PC-9 (cell line): ENCODE measurements around the gene CFAP92. TPM values are rescaled to one million over a fixed set of nuclear protein-coding genes. Genes with fewer than 3 reads are reported as not detected.

Source experiments
- Bru-seq: library from RNA; stranded (reverse); fragments of 400-500 nt; gene quantifications from one replicate; lab custom pipeline; 2021; lab: Mats Ljungman, UMichigan
- BruChase-seq, 2 experiments: library from RNA; stranded (reverse); fragments of 400-500 nt; gene quantifications; one replicate each; lab custom pipeline; 2021; lab: Mats Ljungman, UMichigan
- BruUV-seq: library from RNA; stranded (reverse); fragments of 400-500 nt; replicated peaks from 2 replicates; lab custom pipeline; 2021; lab: Mats Ljungman, UMichigan
- CTCF ChIA-PET: fragments of 300-600 bp; sonication (Branson Sonifier 250); formaldehyde crosslinking; loops from one replicate; lab custom pipeline; 2022; ENCODE audit warnings: antibody characterized with exemption; lab: Charles Lee
- POLR2A ChIA-PET: fragments of 300-600 bp; sonication (Branson Sonifier 250); formaldehyde crosslinking; loops from one replicate; lab custom pipeline; 2022; ENCODE audit warnings: antibody characterized with exemption; ENCODE audit not compliant: unreplicated experiment; lab: Charles Lee
- DNase-seq, 2 experiments: peaks; one replicate each; pipeline versions ENCODE4 v3.0.0 to v3.0.0-alpha.2; 2015 to 2022; ENCODE audit warnings: mixed read lengths in 1 of 2
- H2AFZ ChIP-seq: fragments of 200-600 bp; sonication (generic); 2 replicates; pipeline ENCODE4 v1.8.1; 2017; ENCODE audit warnings: antibody characterized with exemption
- H3F3A ChIP-seq: fragments of 200-600 bp; sonication (generic); 2 replicates; pipeline ENCODE4 v1.8.1; 2017; ENCODE audit warnings: antibody characterized with exemption, mild to moderate bottlenecking, low read depth; ENCODE audit not compliant: insufficient read depth
- H3K27ac ChIP-seq: fragments of 200-600 bp; sonication (generic); 2 replicates; pipeline ENCODE4 v1.6.1; 2016; ENCODE audit warnings: mixed run types
- H3K27me3 ChIP-seq: fragments of 200-600 bp; sonication (generic); 2 replicates; pipeline ENCODE4 v1.6.1; 2016; ENCODE audit warnings: low read depth, mixed run types; ENCODE audit not compliant: insufficient read depth
- H3K36me3 ChIP-seq: fragments of 200-600 bp; sonication (generic); 2 replicates; pipeline ENCODE4 v1.6.1; 2016; ENCODE audit warnings: low read depth, mixed run types
- H3K4me1 ChIP-seq: fragments of 200-600 bp; sonication (generic); replicated peaks from 2 replicates; pipeline ENCODE4 v1.6.1; 2016; ENCODE audit warnings: mixed run types; ENCODE audit not compliant: insufficient read depth
- H3K4me2 ChIP-seq: fragments of 200-600 bp; sonication (generic); 2 replicates; pipeline ENCODE4 v1.6.1; 2017; ENCODE audit warnings: mixed run types
- H3K4me3 ChIP-seq: fragments of 200-600 bp; sonication (generic); 2 replicates; pipeline ENCODE4 v1.6.1; 2016; ENCODE audit warnings: mixed run types
- H3K79me2 ChIP-seq: fragments of 200-600 bp; sonication (generic); 2 replicates; pipeline ENCODE4 v1.6.1; 2017; ENCODE audit warnings: low read depth, mixed run types
- H3K9me2 ChIP-seq: fragments of 200-600 bp; sonication (generic); 2 replicates; pipeline ENCODE4 v1.8.1; 2017; ENCODE audit warnings: mild to moderate bottlenecking; ENCODE audit not compliant: insufficient read depth
- H3K9me3 ChIP-seq: fragments of 200-600 bp; sonication (generic); 2 replicates; pipeline ENCODE4 v1.8.1; 2016; ENCODE audit warnings: low read depth; ENCODE audit not compliant: insufficient read depth
- H4K20me1 ChIP-seq: fragments of 200-600 bp; sonication (generic); 2 replicates; pipeline ENCODE4 v1.8.1; 2017; ENCODE audit not compliant: insufficient read depth
- CTCF ChIP-seq: fragments of 200-600 bp; sonication (generic); conservative IDR thresholded peaks from 2 replicates; pipeline ENCODE4 v1.6.1; 2017; ENCODE audit warnings: mixed run types, antibody characterized with exemption, mild to moderate bottlenecking, moderate library complexity
- EZH2 ChIP-seq: fragments of 200-600 bp; sonication (generic); IDR thresholded peaks from 2 replicates; pipeline ENCODE4 v1.8.0; 2017; ENCODE audit warnings: antibody characterized with exemption, low read depth
- intact Hi-C: fragments of 100-400 bp; cut with micrococcal nuclease; formaldehyde crosslinking; loops from one replicate; pipeline ENCODE4 v1.10.0; 2022; ENCODE audit not compliant: unreplicated experiment
- long read RNA-seq: library from polyadenylated mRNA; stranded (forward); transcript quantifications from one replicate; pipeline ENCODE4 v2.0.0, GENCODE V29; 2022
- total RNA-seq: library from RNA; stranded (reverse); gene quantifications from 2 replicates; pipeline ENCODE4 v1.2.3, GENCODE V29; 2021

CFAP92 gene
- total RNA-seq (4.3 and 4.8 TPM in 2 replicates), Bru-seq, nascent RNA (percentile 29 among the genes with signal in this experiment), BruChase-seq, experiment 1, labeled RNA remaining after a 2-hour chase (percentile 35 among the genes with signal in this experiment), BruChase-seq, experiment 2, labeled RNA remaining after a 6-hour chase (percentile 28 among the genes with signal in this experiment)
- long read RNA-seq, partial matches to known transcripts, result 3 of 20 reads
- long read RNA-seq, other reads (novel, unspliced or antisense), result 17 of 20 reads

GRCh38 chr3:128993461-128994172 is at the start of gene CFAP92:
Gene CFAP92 (minus strand): TSS chr3:128994076. CDS start chr3:128993304, 772 bp downstream.
- peak within 1 kb of the TSS; percentile 49; the same call in 1 of the 2 replicates for H3K4me3 ChIP-seq
- BruUV-seq, result no TSS peak
- no peaks in the 10 kb centered on the region for H3F3A ChIP-seq
- H3K9me3 ChIP-seq, result no peaks in the 10 kb centered on the region
- 0 out of 2 replicates have a peak, but pooled peaks cover 7% of the 10 kb centered on the region for H3K4me1 ChIP-seq
- H3K9me2 ChIP-seq, result no peaks in the 10 kb centered on the region
- peak within 1 kb of the TSS; percentile 70; the same call in 1 of the 2 replicates for H2AFZ ChIP-seq
- H4K20me1 ChIP-seq, result no peaks in the 10 kb centered on the region; the same call in 1 of the 2 replicates
- POLR2A ChIA-PET, result interaction anchor here (0.5 to 0.7 kb wide), 6 partner anchors 10 to 469 kb away, joined by 3 to 7 read pairs (median 4); no protein-coding TSS in a partner anchor
- no peaks in the 10 kb centered on the region for H3K79me2 ChIP-seq
- TF ChIP-seq EZH2 (no peak), CTCF (no peak)
- peaks cover 25% of the 10 kb centered on the region; the same call in 1 of the 2 replicates for H3K27me3 ChIP-seq
- CTCF ChIA-PET, result interaction anchor here (0.5 to 1.5 kb wide), 6 partner anchors 13 to 245 kb away, joined by 3 to 6 read pairs (median 4); no protein-coding TSS in a partner anchor
- no peak within 1 kb of the TSS for H3K27ac ChIP-seq
- no peaks in the 10 kb centered on the region for H3K36me3 ChIP-seq
- H3K4me2 ChIP-seq, result peak within 1 kb of the TSS; percentile 69
- intact Hi-C loops, result no loop called here
- DNase-seq, result peak; percentile 65 to 94

GRCh38 chr3:129040579-129041300 is 46.9 kb upstream of the CFAP92 start:
- H3K4me3 ChIP-seq, result no peak overlapping the region
- H3K4me2 ChIP-seq, result no peak overlapping the region
- H3K4me1 ChIP-seq, result no peaks in the 10 kb centered on the region
- H3K9me2 ChIP-seq, result no peaks in the 10 kb centered on the region
- POLR2A ChIA-PET, result interaction anchor here (0.5 kb wide), 1 partner anchor 275 kb away, joined by 3 read pairs; a partner anchor contains a TSS
- no peaks in the 10 kb centered on the region for H4K20me1 ChIP-seq
- no peak overlapping the region for H3K27ac ChIP-seq
- no peaks in the 10 kb centered on the region for H3K79me2 ChIP-seq
- DNase-seq, result no peak
- no peaks in the 10 kb centered on the region for H3K9me3 ChIP-seq
- H2AFZ ChIP-seq, result no peak overlapping the region
- no peaks in the 10 kb centered on the region for H3K36me3 ChIP-seq
- TF ChIP-seq CTCF, result no peak
- no peak for TF ChIP-seq EZH2
- intact Hi-C loops, result no loop called here
- H3F3A ChIP-seq, result no peaks in the 10 kb centered on the region
- BruUV-seq, result no TSS peak
- peaks cover 17% of the 10 kb centered on the region; the same call in 1 of the 2 replicates for H3K27me3 ChIP-seq
- CTCF ChIA-PET, result interaction anchor here (0.7 kb wide), 1 partner anchor 9 kb away, joined by 4 read pairs; no protein-coding TSS in a partner anchor

GRCh38 chr3:129040039-129040336 is 46.1 kb upstream of the CFAP92 start:
- Histone ChIP-seq H3K4me3 (no peak overlapping the region), H4K20me1 (no peaks in the 10 kb centered on the region), H3K79me2 (no peaks in the 10 kb centered on the region), H3K4me1 (no peaks in the 10 kb centered on the region), H3K4me2 (no peak overlapping the region), H3F3A (no peaks in the 10 kb centered on the region), H3K27ac (no peak overlapping the region), H3K9me3 (no peaks in the 10 kb centered on the region), H3K9me2 (no peaks in the 10 kb centered on the region), H2AFZ (no peak overlapping the region), H3K27me3 (peaks cover 17% of the 10 kb centered on the region; the same call in 1 of the 2 replicates), H3K36me3 (no peaks in the 10 kb centered on the region)
- POLR2A ChIA-PET, result no interaction called here
- intact Hi-C loops, result no loop called here
- TF ChIP-seq EZH2 (no peak), CTCF (no peak)
- BruUV-seq, result no TSS peak
- DNase-seq, result no peak
- CTCF ChIA-PET, result no interaction called here
